Measurements from ENCODE around the gene TAL2. TPM values are rescaled to one million over a fixed set of nuclear protein-coding genes. Genes with fewer than 3 reads are reported as not detected.

TAL2 gene
- total and polyA plus RNA-seq, 9 of the 15 experiments (the other 6 are each of a cell fraction or from before 2014, with no cell fraction given): 0.21 to 3.7 (median 1.1) TPM; not detected in 1

- ChIA-PET POLR2A (interaction anchor here (0.7 to 1.0 kb wide), 2 partner anchors 18 to 596 kb away, joined by 3 read pairs; no protein-coding TSS in a partner anchor), CTCF (ENCODE audit: low intra/inter-chr PET ratio) (no interaction called here)
- intact Hi-C loops (cut with micrococcal nuclease) (no loop called here), in situ Hi-C loops (cut with MboI) (loop anchor here (10.0 kb wide), 1 partner anchor 97 kb away; no protein-coding TSS in a partner anchor)
- peaks cover 0 to 14% of the 10 kb centered on the region in 2 experiments; a peak in 1 of 5 replicates for H3K4me1 ChIP-seq (replicated peaks in 1 of 2; ENCODE audit: control insufficient read depth in 2 of 2, insufficient read depth in 2 of 2, low read length in 2 of 2)
- H3K9ac ChIP-seq (ENCODE audit: insufficient read depth in 1 of 2, low read depth in 2 of 2, low read length in 2 of 2): no peak overlapping the region
- no peak for TF ChIP-seq MIER1 (IDR thresholded peaks at IDR 0.05; ENCODE audit: low read depth)
- TF ChIP-seq THRA (IDR thresholded peaks at IDR 0.05): no peak
- TF ChIP-seq, protein P1, sequence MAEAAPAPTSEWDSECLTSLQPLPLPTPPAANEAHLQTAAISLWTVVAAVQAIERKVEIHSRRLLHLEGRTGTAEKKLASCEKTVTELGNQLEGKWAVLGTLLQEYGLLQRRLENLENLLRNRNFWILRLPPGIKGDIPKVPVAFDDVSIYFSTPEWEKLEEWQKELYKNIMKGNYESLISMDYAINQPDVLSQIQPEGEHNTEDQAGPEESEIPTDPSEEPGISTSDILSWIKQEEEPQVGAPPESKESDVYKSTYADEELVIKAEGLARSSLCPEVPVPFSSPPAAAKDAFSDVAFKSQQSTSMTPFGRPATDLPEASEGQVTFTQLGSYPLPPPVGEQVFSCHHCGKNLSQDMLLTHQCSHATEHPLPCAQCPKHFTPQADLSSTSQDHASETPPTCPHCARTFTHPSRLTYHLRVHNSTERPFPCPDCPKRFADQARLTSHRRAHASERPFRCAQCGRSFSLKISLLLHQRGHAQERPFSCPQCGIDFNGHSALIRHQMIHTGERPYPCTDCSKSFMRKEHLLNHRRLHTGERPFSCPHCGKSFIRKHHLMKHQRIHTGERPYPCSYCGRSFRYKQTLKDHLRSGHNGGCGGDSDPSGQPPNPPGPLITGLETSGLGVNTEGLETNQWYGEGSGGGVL (CRISPR knock-in tag; IDR thresholded peaks at IDR 0.05): no peak
- TF ChIP-seq IRF9 (tag; IDR thresholded peaks at IDR 0.05): no peak
- no peak for TF ChIP-seq NCOA6 (IDR thresholded peaks at IDR 0.05)
- no peak for TF ChIP-seq ZNF140 (CRISPR knock-in tag; IDR thresholded peaks at IDR 0.05)
- H3K36me3 ChIP-seq (ENCODE audit: control insufficient read depth, insufficient read depth, low read length): peaks cover 18% of the 10 kb centered on the region; the same call in 2 of the 3 replicates
- no peak overlapping the region for H3K27ac ChIP-seq (ENCODE audit: extremely low read depth, low read depth, low read length)
- DNase-seq (ENCODE audit: extremely low read depth in 1 of 4, low spot score in 3 of 4): no peak
- ATAC-seq: no peak
- WGBS (ENCODE audit: insufficient coverage, low coverage, missing lambda C conversion rate): 84% methylated on average over 6 of the region's 7 CpGs
- 0 out of 3 replicates have a peak, but pooled peaks cover 4% of the 10 kb centered on the region for H3K79me2 ChIP-seq (ENCODE audit: control insufficient read depth, insufficient read depth, low read length)
- no peaks in the 10 kb centered on the region for H4K20me1 ChIP-seq (replicated peaks; ENCODE audit: control insufficient read depth, insufficient read depth, low read length)
- no TSS peak for BruUV-seq (replicated peaks)
- H2AFZ ChIP-seq (ENCODE audit: low read depth, low read length): no peak overlapping the region
- H3K9me3 ChIP-seq (replicated peaks; ENCODE audit: control insufficient read depth, insufficient read depth, low read depth, low read length): no peaks in the 10 kb centered on the region
- no peaks in the 10 kb centered on the region for H3K27me3 ChIP-seq (ENCODE audit: control insufficient read depth in 2 of 2, insufficient read depth in 2 of 2, low read length in 2 of 2)
- no peak overlapping the region for H3K4me3 ChIP-seq
- H3K9me1 ChIP-seq (ENCODE audit: control insufficient read depth, insufficient read depth, low read length): no peaks in the 10 kb centered on the region
- no peak for FAIRE-seq
- no peak overlapping the region for H3K4me2 ChIP-seq (ENCODE audit: insufficient read depth, low read length)
Observed at GRCh38 chr9:105711867-105712266, 49.6 kb downstream of the TAL2 start.

Measured in K562 (cell line).